ENCODE results near the gene KLHL26.

The KLHL26 gene

DNA sequence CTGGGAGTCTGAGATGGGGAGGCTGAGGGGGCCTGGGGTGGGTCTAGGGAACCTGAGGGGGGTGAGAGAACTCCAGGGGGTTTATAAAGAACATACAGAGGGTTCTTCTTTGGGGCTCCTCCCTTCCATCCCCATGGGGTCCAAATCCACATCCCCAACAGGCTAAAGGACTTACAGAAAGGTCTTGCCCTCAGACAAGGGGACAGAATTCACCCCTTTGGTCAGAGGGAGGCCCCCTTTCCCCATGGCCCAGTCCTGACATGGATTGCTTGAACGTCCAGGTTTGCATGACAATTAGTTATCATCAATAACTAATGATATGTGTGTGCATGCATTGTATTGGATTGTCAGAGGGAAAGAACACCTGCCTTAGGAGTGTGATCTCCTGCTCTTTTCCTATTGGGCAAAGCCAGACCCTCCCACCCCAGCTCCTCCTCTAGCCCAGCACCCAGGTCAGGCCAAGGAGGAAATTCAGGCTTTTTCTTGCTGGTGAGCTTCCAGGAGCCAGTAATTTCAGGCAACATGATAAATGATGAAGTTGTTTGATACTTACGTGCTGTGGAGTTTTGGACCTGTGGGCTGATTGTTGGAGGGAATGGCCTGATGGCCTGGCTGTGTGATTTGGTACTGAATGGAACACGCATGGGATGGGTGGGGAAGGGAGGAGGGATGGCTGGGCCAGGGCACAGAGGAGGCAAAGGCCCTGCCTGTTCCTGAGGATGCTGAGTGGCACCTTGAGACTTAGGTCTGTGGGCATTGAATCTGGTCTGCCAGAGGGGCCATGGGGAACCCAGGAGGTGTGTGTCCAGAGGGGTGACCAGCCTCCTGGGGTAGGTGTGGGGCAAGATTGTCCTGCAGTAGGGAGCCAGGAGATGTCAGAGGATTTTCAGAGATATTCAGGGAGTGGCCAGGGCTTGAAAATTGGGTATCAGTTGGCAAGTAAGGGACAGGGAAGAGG lies 1.1 kb downstream of the KLHL26 start (continued):
- TF ChIP-seq ZNF350 (tag by site-specific recombination; IDR thresholded peaks at IDR 0.05), result no peak
- TF ChIP-seq ZFP37 (tag by site-specific recombination; IDR thresholded peaks at IDR 0.05), result no peak
- TF ChIP-seq ZNF19 (tag by site-specific recombination; IDR thresholded peaks at IDR 0.05; ENCODE audit: low read depth), result no peak
- TF ChIP-seq ZNF776 (tag by site-specific recombination; IDR thresholded peaks at IDR 0.05; ENCODE audit: borderline replicate concordance), result no peak
- no peak for TF ChIP-seq OSR2 (tag by site-specific recombination; IDR thresholded peaks at IDR 0.05)
- TF ChIP-seq PRDM10 (tag by site-specific recombination; IDR thresholded peaks at IDR 0.05), result peak; percentile 91
- TF ChIP-seq ZNF624 (tag by site-specific recombination; IDR thresholded peaks at IDR 0.05), result no peak
- TF ChIP-seq, protein P1, sequence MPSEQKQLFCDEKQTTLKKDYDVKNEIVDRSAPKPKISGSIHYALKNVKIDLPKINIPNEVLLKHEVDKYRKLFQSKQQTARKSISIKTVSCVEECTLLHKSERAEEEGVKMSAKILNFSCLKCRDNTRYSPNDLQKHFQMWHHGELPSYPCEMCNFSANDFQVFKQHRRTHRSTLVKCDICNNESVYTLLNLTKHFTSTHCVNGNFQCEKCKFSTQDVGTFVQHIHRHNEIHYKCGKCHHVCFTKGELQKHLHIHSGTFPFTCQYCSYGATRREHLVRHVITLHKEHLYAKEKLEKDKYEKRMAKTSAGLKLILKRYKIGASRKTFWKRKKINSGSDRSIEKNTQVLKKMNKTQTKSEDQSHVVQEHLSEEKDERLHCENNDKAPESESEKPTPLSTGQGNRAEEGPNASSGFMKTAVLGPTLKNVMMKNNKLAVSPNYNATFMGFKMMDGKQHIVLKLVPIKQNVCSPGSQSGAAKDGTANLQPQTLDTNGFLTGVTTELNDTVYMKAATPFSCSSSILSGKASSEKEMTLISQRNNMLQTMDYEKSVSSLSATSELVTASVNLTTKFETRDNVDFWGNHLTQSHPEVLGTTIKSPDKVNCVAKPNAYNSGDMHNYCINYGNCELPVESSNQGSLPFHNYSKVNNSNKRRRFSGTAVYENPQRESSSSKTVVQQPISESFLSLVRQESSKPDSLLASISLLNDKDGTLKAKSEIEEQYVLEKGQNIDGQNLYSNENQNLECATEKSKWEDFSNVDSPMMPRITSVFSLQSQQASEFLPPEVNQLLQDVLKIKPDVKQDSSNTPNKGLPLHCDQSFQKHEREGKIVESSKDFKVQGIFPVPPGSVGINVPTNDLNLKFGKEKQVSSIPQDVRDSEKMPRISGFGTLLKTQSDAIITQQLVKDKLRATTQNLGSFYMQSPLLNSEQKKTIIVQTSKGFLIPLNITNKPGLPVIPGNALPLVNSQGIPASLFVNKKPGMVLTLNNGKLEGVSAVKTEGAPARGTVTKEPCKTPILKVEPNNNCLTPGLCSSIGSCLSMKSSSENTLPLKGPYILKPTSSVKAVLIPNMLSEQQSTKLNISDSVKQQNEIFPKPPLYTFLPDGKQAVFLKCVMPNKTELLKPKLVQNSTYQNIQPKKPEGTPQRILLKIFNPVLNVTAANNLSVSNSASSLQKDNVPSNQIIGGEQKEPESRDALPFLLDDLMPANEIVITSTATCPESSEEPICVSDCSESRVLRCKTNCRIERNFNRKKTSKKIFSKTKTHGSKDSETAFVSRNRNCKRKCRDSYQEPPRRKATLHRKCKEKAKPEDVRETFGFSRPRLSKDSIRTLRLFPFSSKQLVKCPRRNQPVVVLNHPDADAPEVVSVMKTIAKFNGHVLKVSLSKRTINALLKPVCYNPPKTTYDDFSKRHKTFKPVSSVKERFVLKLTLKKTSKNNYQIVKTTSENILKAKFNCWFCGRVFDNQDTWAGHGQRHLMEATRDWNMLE (tag by site-specific recombination; conservative IDR thresholded peaks at IDR 0.05; ENCODE audit: low read depth), result no peak
- no peak; the same call in 1 of the 2 replicates for TF ChIP-seq SP3 (tag by site-specific recombination; IDR thresholded peaks at IDR 0.05)
- no peak for TF ChIP-seq SALL2 (tag by site-specific recombination; IDR thresholded peaks at IDR 0.05; ENCODE audit: borderline replicate concordance)

DNA sequence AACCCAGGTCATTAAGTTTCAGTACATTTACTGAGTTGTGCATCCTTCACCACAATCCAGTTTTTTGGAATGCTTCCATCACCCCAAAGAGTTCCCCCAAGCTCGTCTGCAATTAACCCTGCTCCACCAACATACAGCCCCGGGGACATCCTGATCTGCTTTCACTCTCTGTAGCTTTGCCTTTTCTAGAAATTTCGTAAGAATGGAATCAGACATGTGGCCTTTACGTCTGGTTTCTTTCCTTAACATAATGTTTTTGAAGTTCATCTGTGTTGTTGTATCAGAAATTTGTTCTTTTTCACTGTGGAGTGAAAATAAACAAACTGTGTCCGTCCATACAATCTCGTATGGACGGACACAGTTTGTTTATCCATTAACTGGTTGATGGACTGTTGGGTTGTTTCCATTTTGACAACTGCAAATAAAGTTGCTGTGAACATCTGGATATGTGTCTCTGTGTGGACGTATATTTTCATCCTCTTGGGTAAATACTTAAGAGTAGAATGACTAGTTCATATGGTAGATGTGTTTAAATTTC lies 2.9 kb downstream of the KLHL26 start:
- Histone ChIP-seq H3K9me3 (ENCODE audit: control insufficient read depth, insufficient read depth, low read depth, low read length) (no peaks in the 10 kb centered on the region), H3K27ac (ENCODE audit: extremely low read depth, low read depth, low read length) (no peak overlapping the region), H3K4me3 (ENCODE audit: low read depth, low read length) (no peak overlapping the region), H3K36me3 (ENCODE audit: control insufficient read depth in 2 of 2, insufficient read depth in 1 of 2, low read length in 2 of 2) (no peaks in the 10 kb centered on the region; a peak in 1 of 3 replicates), H3K4me1 (ENCODE audit: control insufficient read depth, insufficient read depth, low read length) (peaks cover 8% of the 10 kb centered on the region; the same call in 1 of the 2 replicates)
- TF ChIP-seq ZNF175 (tag by site-specific recombination; IDR thresholded peaks at IDR 0.05) (no peak), ZSCAN18 (tag by site-specific recombination; IDR thresholded peaks at IDR 0.05) (no peak), ZNF391 (tag by site-specific recombination; IDR thresholded peaks at IDR 0.05; ENCODE audit: borderline replicate concordance, low read depth) (no peak), TCF7L2 (IDR thresholded peaks at IDR 0.05; ENCODE audit: borderline replicate concordance, low read depth, low read length) (no peak), ZNF112 (tag by site-specific recombination; IDR thresholded peaks at IDR 0.05) (no peak), ZNF600 (tag by site-specific recombination; IDR thresholded peaks at IDR 0.05) (no peak), ZNF704 (tag by site-specific recombination; IDR thresholded peaks at IDR 0.05) (no peak)
- CTCF ChIA-PET, result interaction anchor here (0.6 kb wide), 3 partner anchors 122 to 226 kb away, joined by 3 to 4 read pairs (median 4); no protein-coding TSS in a partner anchor
- POLR2A ChIA-PET, result interaction anchor here (0.7 kb wide), 1 partner anchor 124 kb away, joined by 8 read pairs; no protein-coding TSS in a partner anchor

Measured in HEK293 (cell line).